Stimulated activated CD4-positive, alpha-beta T cell treated with anti-CD3 and anti-CD28 coated beads, Interleukin-1b, Interleukin-23, amount 100 ng/mL, for 4 hours (primary cell): ENCODE measurements around the gene TMEM135.

Source experiments
- DNase-seq, 2 donors: peaks; one replicate each; pipeline ENCODE4 v3.0.0-alpha.2; 2020; ENCODE audit warnings: low read depth in 2 of 2

TMEM135 gene

GRCh38 chr11:87353771-87354345 lies 316.1 kb downstream of the TMEM135 start:
- DNase-seq, result no peak

GRCh38 chr11:87355596-87355995 lies 317.9 kb downstream of the TMEM135 start:
- DNase-seq, result no peak

- no peak for DNase-seq
Measured at GRCh38 chr11:87356428-87356827, 318.7 kb downstream of the TMEM135 start.

- DNase-seq, result no peak
Measured at GRCh38 chr11:87358461-87358860, 320.7 kb downstream of the TMEM135 start.

- DNase-seq, result no peak
Measured at GRCh38 chr11:87359401-87359800, 321.7 kb downstream of the TMEM135 start.

- DNase-seq, result no peak
Measured at GRCh38 chr11:87361891-87362290, 324.2 kb downstream of the TMEM135 start.

GRCh38 chr11:87366346-87366745 lies 328.6 kb downstream of the TMEM135 start:
- no peak for DNase-seq

- DNase-seq, result no peak
Measured at GRCh38 chr11:87366763-87367405, 329.1 kb downstream of the TMEM135 start.

- no peak for DNase-seq
Measured at GRCh38 chr11:87368151-87368550, 330.4 kb downstream of the TMEM135 start.

- no peak for DNase-seq
Measured at GRCh38 chr11:87368858-87369480, 331.2 kb downstream of the TMEM135 start.

- DNase-seq, result no peak
Measured at GRCh38 chr11:87369888-87370287, 332.2 kb downstream of the TMEM135 start.

GRCh38 chr11:87372065-87372464 lies 334.3 kb downstream of the TMEM135 start:
- DNase-seq, result no peak
